ENCODE results near the gene DGKQ.

DNA sequence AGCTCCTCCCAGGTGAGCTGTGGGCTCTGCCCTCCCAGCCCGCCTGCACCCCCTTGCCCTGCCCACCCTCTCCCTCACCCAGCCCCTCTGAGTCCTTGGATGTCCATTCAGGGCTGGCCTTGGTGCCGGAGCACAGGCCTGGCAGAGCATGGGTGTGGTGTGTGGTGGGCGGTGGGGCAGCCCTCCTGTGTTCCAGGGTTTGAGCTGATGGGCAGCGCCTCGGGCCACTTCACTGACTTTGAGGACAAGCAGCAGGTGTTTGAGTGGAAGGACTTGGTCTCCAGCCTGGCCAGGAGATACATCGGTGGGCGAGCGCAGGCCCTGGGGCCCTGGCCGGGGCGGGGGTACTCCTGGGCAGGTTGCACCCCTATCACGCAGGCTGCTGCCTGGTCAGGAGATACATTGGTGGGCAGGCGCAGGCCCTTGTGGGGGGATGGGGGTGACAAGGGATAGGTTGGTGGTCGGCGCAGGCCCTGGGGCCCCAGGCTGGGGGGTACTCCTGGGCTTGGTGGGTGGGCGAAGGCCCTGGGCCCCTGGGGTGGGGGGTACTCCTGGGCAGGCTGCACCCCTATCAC lies 27.4 kb upstream of the DGKQ start:
- TF ChIP-seq POLR2A (IDR thresholded peaks at IDR 0.05; ENCODE audit: control extremely low read depth in 1 of 2, low read depth in 2 of 2, low read length in 2 of 2) (no peak), CBX5 (IDR thresholded peaks at IDR 0.05; ENCODE audit: low read depth, low read length) (no peak), YY1 (IDR thresholded peaks at IDR 0.05; ENCODE audit: low read depth, low read length) (no peak), RFX5 (IDR thresholded peaks at IDR 0.05; ENCODE audit: borderline replicate concordance, low read depth, low read length) (no peak)
- TF ChIP-seq, protein P1, sequence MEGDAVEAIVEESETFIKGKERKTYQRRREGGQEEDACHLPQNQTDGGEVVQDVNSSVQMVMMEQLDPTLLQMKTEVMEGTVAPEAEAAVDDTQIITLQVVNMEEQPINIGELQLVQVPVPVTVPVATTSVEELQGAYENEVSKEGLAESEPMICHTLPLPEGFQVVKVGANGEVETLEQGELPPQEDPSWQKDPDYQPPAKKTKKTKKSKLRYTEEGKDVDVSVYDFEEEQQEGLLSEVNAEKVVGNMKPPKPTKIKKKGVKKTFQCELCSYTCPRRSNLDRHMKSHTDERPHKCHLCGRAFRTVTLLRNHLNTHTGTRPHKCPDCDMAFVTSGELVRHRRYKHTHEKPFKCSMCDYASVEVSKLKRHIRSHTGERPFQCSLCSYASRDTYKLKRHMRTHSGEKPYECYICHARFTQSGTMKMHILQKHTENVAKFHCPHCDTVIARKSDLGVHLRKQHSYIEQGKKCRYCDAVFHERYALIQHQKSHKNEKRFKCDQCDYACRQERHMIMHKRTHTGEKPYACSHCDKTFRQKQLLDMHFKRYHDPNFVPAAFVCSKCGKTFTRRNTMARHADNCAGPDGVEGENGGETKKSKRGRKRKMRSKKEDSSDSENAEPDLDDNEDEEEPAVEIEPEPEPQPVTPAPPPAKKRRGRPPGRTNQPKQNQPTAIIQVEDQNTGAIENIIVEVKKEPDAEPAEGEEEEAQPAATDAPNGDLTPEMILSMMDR (IDR thresholded peaks at IDR 0.05; ENCODE audit: control extremely low read depth in 1 of 3, insufficient read depth in 1 of 3, low read depth in 1 of 3, low read length in 3 of 3): no peak

Measured in H1 (cell line).